ENCODE measurements around the gene KCND3. TPM values are rescaled to one million over a fixed set of nuclear protein-coding genes. Genes with fewer than 3 reads are reported as not detected.

The KCND3 gene
- total RNA-seq, 1 donor from 2014 or later = 0.43 TPM

GRCh38 chr1:111795401-111795800, 194.1 kb downstream of the KCND3 start:
- H3K27ac ChIP-seq (ENCODE audit: low read depth, low read length) = no peak overlapping the region
- no peak overlapping the region for H3K4me3 ChIP-seq (ENCODE audit: insufficient read depth, low read depth, low read length)
- no peaks in the 10 kb centered on the region for H4K20me1 ChIP-seq (ENCODE audit: insufficient read depth, low read length)
- H3K4me2 ChIP-seq (ENCODE audit: low read length) = no peak overlapping the region
- no peak overlapping the region for H3K9ac ChIP-seq (ENCODE audit: low read length)
- TF ChIP-seq, protein P1, sequence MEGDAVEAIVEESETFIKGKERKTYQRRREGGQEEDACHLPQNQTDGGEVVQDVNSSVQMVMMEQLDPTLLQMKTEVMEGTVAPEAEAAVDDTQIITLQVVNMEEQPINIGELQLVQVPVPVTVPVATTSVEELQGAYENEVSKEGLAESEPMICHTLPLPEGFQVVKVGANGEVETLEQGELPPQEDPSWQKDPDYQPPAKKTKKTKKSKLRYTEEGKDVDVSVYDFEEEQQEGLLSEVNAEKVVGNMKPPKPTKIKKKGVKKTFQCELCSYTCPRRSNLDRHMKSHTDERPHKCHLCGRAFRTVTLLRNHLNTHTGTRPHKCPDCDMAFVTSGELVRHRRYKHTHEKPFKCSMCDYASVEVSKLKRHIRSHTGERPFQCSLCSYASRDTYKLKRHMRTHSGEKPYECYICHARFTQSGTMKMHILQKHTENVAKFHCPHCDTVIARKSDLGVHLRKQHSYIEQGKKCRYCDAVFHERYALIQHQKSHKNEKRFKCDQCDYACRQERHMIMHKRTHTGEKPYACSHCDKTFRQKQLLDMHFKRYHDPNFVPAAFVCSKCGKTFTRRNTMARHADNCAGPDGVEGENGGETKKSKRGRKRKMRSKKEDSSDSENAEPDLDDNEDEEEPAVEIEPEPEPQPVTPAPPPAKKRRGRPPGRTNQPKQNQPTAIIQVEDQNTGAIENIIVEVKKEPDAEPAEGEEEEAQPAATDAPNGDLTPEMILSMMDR (IDR thresholded peaks at IDR 0.05; ENCODE audit: insufficient read depth, low read depth, low read length) = no peak
- TF ChIP-seq EZH2 (IDR thresholded peaks at IDR 0.05; ENCODE audit: insufficient read depth, low read length) = no peak
- no peaks in the 10 kb centered on the region for H3K9me3 ChIP-seq (ENCODE audit: insufficient read depth, low read depth, low read length)
- no peaks in the 10 kb centered on the region for H3K4me1 ChIP-seq (ENCODE audit: insufficient read depth, low read length)
- H3K27ac Mint-ChIP-seq (ENCODE audit: unreplicated experiment) = no peak overlapping the region
- H3K4me1 Mint-ChIP-seq (ENCODE audit: low read depth, unreplicated experiment) = no peaks in the 10 kb centered on the region
- no peaks in the 10 kb centered on the region for H3K36me3 Mint-ChIP-seq (ENCODE audit: low read depth, unreplicated experiment)
- H3K79me2 ChIP-seq (ENCODE audit: insufficient read depth, low read length) = no peaks in the 10 kb centered on the region
- H3K36me3 ChIP-seq (ENCODE audit: insufficient read depth, low read length) = no peaks in the 10 kb centered on the region
- H2AFZ ChIP-seq (ENCODE audit: low read depth, low read length) = no peak overlapping the region
- H3K27me3 ChIP-seq (ENCODE audit: insufficient read depth, low read length) = peaks cover 4% of the 10 kb centered on the region
- H3K9me3 Mint-ChIP-seq (ENCODE audit: unreplicated experiment) = no peaks in the 10 kb centered on the region
- FAIRE-seq (no peak), DNase-seq (ENCODE audit: low read depth) (no peak)
- no peak overlapping the region for H3K4me3 Mint-ChIP-seq (ENCODE audit: unreplicated experiment)
- H3K27me3 Mint-ChIP-seq (ENCODE audit: low read depth, unreplicated experiment) = peaks cover 19% of the 10 kb centered on the region

DNA sequence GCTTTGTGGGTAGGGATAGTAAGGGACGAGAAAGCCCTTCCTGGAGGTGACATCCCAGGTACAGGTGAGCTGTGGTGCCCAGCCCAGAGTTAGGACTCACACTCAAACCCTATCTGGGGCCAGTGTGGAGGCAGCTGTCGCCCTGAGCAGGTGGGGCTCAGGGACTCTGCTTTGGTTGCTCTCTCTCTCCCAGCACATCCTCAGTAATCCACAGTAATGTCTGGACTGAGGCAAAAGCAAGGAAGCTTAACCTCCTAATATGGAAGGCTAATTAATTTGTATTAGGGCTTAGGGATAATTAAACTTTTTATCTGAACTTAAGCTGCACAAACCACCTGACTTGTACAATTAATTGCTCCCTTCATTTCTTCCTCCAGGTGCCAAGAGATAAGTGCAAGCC, 195.5 kb downstream of the KCND3 start:
- no peak overlapping the region for H3K4me3 Mint-ChIP-seq (ENCODE audit: unreplicated experiment)
- no peaks in the 10 kb centered on the region for H3K9me3 ChIP-seq (ENCODE audit: insufficient read depth, low read depth, low read length)
- no peaks in the 10 kb centered on the region for H4K20me1 ChIP-seq (ENCODE audit: insufficient read depth, low read length)
- H3K27me3 Mint-ChIP-seq (ENCODE audit: low read depth, unreplicated experiment) = peaks cover 17% of the 10 kb centered on the region
- no peak for DNase-seq (ENCODE audit: low read depth)
- no peaks in the 10 kb centered on the region for H3K79me2 ChIP-seq (ENCODE audit: insufficient read depth, low read length)
- H3K9ac ChIP-seq (ENCODE audit: low read length) = no peak overlapping the region
- H3K36me3 Mint-ChIP-seq (ENCODE audit: low read depth, unreplicated experiment) = no peaks in the 10 kb centered on the region
- no peaks in the 10 kb centered on the region for H3K9me3 Mint-ChIP-seq (ENCODE audit: unreplicated experiment)
- no peaks in the 10 kb centered on the region for H3K4me1 Mint-ChIP-seq (ENCODE audit: low read depth, unreplicated experiment)
- H3K4me3 ChIP-seq (ENCODE audit: insufficient read depth, low read depth, low read length) = no peak overlapping the region
- no peak overlapping the region for H2AFZ ChIP-seq (ENCODE audit: low read depth, low read length)
- H3K27me3 ChIP-seq (ENCODE audit: insufficient read depth, low read length) = peaks cover 4% of the 10 kb centered on the region
- H3K36me3 ChIP-seq (ENCODE audit: insufficient read depth, low read length) = no peaks in the 10 kb centered on the region
- H3K27ac ChIP-seq (ENCODE audit: low read depth, low read length) = no peak overlapping the region
- H3K4me1 ChIP-seq (ENCODE audit: insufficient read depth, low read length) = no peaks in the 10 kb centered on the region
- no peak overlapping the region for H3K4me2 ChIP-seq (ENCODE audit: low read length)
- FAIRE-seq = no peak
- no peak overlapping the region for H3K27ac Mint-ChIP-seq (ENCODE audit: unreplicated experiment)
- TF ChIP-seq EZH2 (IDR thresholded peaks at IDR 0.05; ENCODE audit: insufficient read depth, low read length) = no peak
- TF ChIP-seq, protein P1 (IDR thresholded peaks at IDR 0.05; ENCODE audit: insufficient read depth, low read depth, low read length) = no peak

DNA sequence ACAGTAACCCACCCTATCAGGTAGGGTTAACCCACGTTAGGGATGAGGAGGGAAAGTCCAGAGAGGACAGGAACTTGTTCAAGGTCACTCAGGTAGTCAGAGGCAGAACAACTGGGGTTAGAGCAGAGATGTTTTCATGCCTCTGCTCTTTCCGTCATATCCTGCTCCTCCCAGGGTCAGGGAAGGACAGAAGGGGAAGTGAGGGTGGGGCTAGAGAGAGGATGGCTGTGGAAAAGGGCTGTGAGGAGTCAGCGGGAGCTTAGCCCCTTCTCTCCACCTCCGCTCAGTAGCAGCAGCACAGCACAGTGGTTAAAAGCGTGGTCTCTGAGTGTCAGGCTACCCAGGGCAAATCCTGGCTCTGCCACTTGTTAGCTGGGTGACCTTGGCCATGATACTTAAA, 197.2 kb downstream of the KCND3 start:
- no peak overlapping the region for H3K27ac Mint-ChIP-seq (ENCODE audit: unreplicated experiment)
- no peak for FAIRE-seq
- no peak overlapping the region for H3K9ac ChIP-seq (ENCODE audit: low read length)
- peaks cover 19% of the 10 kb centered on the region for H3K27me3 Mint-ChIP-seq (ENCODE audit: low read depth, unreplicated experiment)
- H3K9me3 Mint-ChIP-seq (ENCODE audit: unreplicated experiment) = no peaks in the 10 kb centered on the region
- no peak overlapping the region for H2AFZ ChIP-seq (ENCODE audit: low read depth, low read length)
- H3K4me3 ChIP-seq (ENCODE audit: insufficient read depth, low read depth, low read length) = no peak overlapping the region
- no peaks in the 10 kb centered on the region for H3K4me1 Mint-ChIP-seq (ENCODE audit: low read depth, unreplicated experiment)
- DNase-seq (ENCODE audit: low read depth) = no peak
- TF ChIP-seq, protein P1 (IDR thresholded peaks at IDR 0.05; ENCODE audit: insufficient read depth, low read depth, low read length) = no peak
- no peak for TF ChIP-seq EZH2 (IDR thresholded peaks at IDR 0.05; ENCODE audit: insufficient read depth, low read length)
- H3K27me3 ChIP-seq (ENCODE audit: insufficient read depth, low read length) = peaks cover 4% of the 10 kb centered on the region
- no peaks in the 10 kb centered on the region for H4K20me1 ChIP-seq (ENCODE audit: insufficient read depth, low read length)
- no peak overlapping the region for H3K4me2 ChIP-seq (ENCODE audit: low read length)
- H3K36me3 Mint-ChIP-seq (ENCODE audit: low read depth, unreplicated experiment) = no peaks in the 10 kb centered on the region
- no peak overlapping the region for H3K27ac ChIP-seq (ENCODE audit: low read depth, low read length)
- no peaks in the 10 kb centered on the region for H3K36me3 ChIP-seq (ENCODE audit: insufficient read depth, low read length)
- no peaks in the 10 kb centered on the region for H3K9me3 ChIP-seq (ENCODE audit: insufficient read depth, low read depth, low read length)
- H3K79me2 ChIP-seq (ENCODE audit: insufficient read depth, low read length) = no peaks in the 10 kb centered on the region
- H3K4me1 ChIP-seq (ENCODE audit: insufficient read depth, low read length) = no peaks in the 10 kb centered on the region
- no peak overlapping the region for H3K4me3 Mint-ChIP-seq (ENCODE audit: unreplicated experiment)

All from astrocyte (in vitro differentiated cells and primary cell).